H9 (cell line): ENCODE data around the gene ASPSCR1. TPM values are rescaled to one million over a fixed set of nuclear protein-coding genes. Genes with fewer than 3 reads are reported as not detected.

Experiments used
- DNase-seq: peaks from one replicate; pipeline ENCODE4 v3.0.0-alpha.2; 2017
- H2AFZ ChIP-seq: one replicate; pipeline ENCODE4 v1.6.1; 2013; ENCODE audit warnings: mild to moderate bottlenecking, low read length, control low read depth, moderate library complexity
- H2AK5ac ChIP-seq: 2 replicates; pipeline ENCODE4 v1.6.1; 2013; ENCODE audit warnings: low read length, control low read depth, mixed read lengths; ENCODE audit not compliant: insufficient read length
- H2BK120ac ChIP-seq: one replicate; pipeline ENCODE4 v1.6.1; 2013; ENCODE audit warnings: low read depth, mild to moderate bottlenecking, low read length, control low read depth, inconsistent platforms; ENCODE audit not compliant: poor library complexity, severe bottlenecking
- H2BK12ac ChIP-seq: 2 replicates; pipeline ENCODE4 v1.6.1; 2013; ENCODE audit warnings: low read length, control low read depth, mixed read lengths, low read depth; ENCODE audit not compliant: insufficient read length
- H2BK15ac ChIP-seq: 2 replicates; pipeline ENCODE4 v1.6.1; 2013; ENCODE audit warnings: low read depth, low read length, control low read depth
- H2BK20ac ChIP-seq: one replicate; pipeline ENCODE4 v1.6.1; 2013; ENCODE audit warnings: low read depth, mild to moderate bottlenecking, low read length, control low read depth, inconsistent platforms; ENCODE audit not compliant: poor library complexity, severe bottlenecking
- H2BK5ac ChIP-seq: 2 replicates; pipeline ENCODE4 v1.6.1; 2013; ENCODE audit warnings: low read length, control low read depth, mixed read lengths; ENCODE audit not compliant: insufficient read length
- H3K14ac ChIP-seq: 2 replicates; pipeline ENCODE4 v1.6.1; 2013; ENCODE audit warnings: low read length, control low read depth; ENCODE audit not compliant: insufficient read depth
- H3K18ac ChIP-seq: 2 replicates; pipeline ENCODE4 v1.6.1; 2013; ENCODE audit warnings: low read depth, mild to moderate bottlenecking, mixed read lengths, low read length, control low read depth; ENCODE audit not compliant: insufficient read length
- H3K23ac ChIP-seq: 2 replicates; pipeline ENCODE4 v1.6.1; 2013; ENCODE audit warnings: low read length, control low read depth, mixed read lengths, low read depth; ENCODE audit not compliant: insufficient read length
- H3K23me2 ChIP-seq: 2 replicates; pipeline ENCODE4 v1.6.1; 2013; ENCODE audit warnings: low read depth, mild to moderate bottlenecking, mixed read lengths, low read length, control low read depth; ENCODE audit not compliant: insufficient read length, poor library complexity, severe bottlenecking
- H3K27ac ChIP-seq: 2 replicates; pipeline ENCODE4 v1.5.1; 2013; ENCODE audit warnings: low read length, control low read depth, mixed read lengths, low read depth; ENCODE audit not compliant: insufficient read length
- H3K27me3 ChIP-seq: 2 replicates; pipeline ENCODE4 v1.6.1; 2013; ENCODE audit warnings: low read length, control low read depth, inconsistent platforms; ENCODE audit not compliant: insufficient read depth
- H3K4ac ChIP-seq: 2 replicates; pipeline ENCODE4 v1.6.1; 2013; ENCODE audit warnings: low read depth, mild to moderate bottlenecking, control low read depth, inconsistent platforms, low read length, moderate library complexity
- H3K4me1 ChIP-seq: 2 replicates; pipeline ENCODE4 v1.6.1; 2013; ENCODE audit warnings: low read length, control low read depth, inconsistent platforms; ENCODE audit not compliant: insufficient read depth
- H3K4me2 ChIP-seq: 2 replicates; pipeline ENCODE4 v1.6.1; 2013; ENCODE audit warnings: low read length, control low read depth, mixed read lengths; ENCODE audit not compliant: insufficient read length, insufficient read depth
- H3K56ac ChIP-seq: 2 replicates; pipeline ENCODE4 v1.6.1; 2013; ENCODE audit warnings: low read depth, mild to moderate bottlenecking, mixed read lengths, low read length, control low read depth; ENCODE audit not compliant: insufficient read length
- H3K79me1 ChIP-seq: 2 replicates; pipeline ENCODE4 v1.6.1; 2013; ENCODE audit warnings: low read depth, mild to moderate bottlenecking, moderate library complexity, low read length, control low read depth, inconsistent platforms; ENCODE audit not compliant: insufficient read depth, poor library complexity, severe bottlenecking
- H3K79me2 ChIP-seq: 2 replicates; pipeline ENCODE4 v1.6.1; 2013; ENCODE audit warnings: low read length, control low read depth, inconsistent platforms; ENCODE audit not compliant: insufficient read depth
- H3K9ac ChIP-seq: 2 replicates; pipeline ENCODE4 v1.6.1; 2013; ENCODE audit warnings: low read length, control low read depth, mixed read lengths; ENCODE audit not compliant: insufficient read length; ENCODE audit errors: extremely low read depth
- H3K9me3 ChIP-seq: one replicate; pipeline ENCODE4 v1.6.1; 2013; ENCODE audit warnings: low read depth, low read length, inconsistent platforms; ENCODE audit not compliant: control insufficient read depth
- H3T11ph ChIP-seq: one replicate; pipeline ENCODE4 v1.6.1; 2013; ENCODE audit warnings: mild to moderate bottlenecking, low read length, control low read depth, inconsistent platforms
- H4K20me1 ChIP-seq: one replicate; pipeline ENCODE4 v1.6.1; 2013; ENCODE audit not compliant: control insufficient read depth, insufficient read length, insufficient read depth
- H4K5ac ChIP-seq: 2 replicates; pipeline ENCODE4 v1.6.1; 2013; ENCODE audit warnings: low read depth, mild to moderate bottlenecking, mixed read lengths, low read length, control low read depth; ENCODE audit not compliant: insufficient read length
- H4K8ac ChIP-seq: replicated peaks from 2 replicates; pipeline ENCODE4 v1.6.1; 2013; ENCODE audit warnings: low read length, control low read depth, mixed read lengths, low read depth; ENCODE audit not compliant: insufficient read length
- H4K91ac ChIP-seq: 2 replicates; pipeline ENCODE4 v1.6.1; 2013; ENCODE audit warnings: low read depth, mild to moderate bottlenecking, moderate library complexity, mixed read lengths, low read length, control low read depth; ENCODE audit not compliant: insufficient read length
- H3K27ac Mint-ChIP-seq, 3 experiments: 2 replicates in 2 of 3; 3 replicates in 1 of 3; pipeline ENCODE4 v1.8.0; 2020 to 2021; ENCODE audit warnings: mixed read lengths in 3 of 3, mild to moderate bottlenecking in 1 of 3, moderate library complexity in 1 of 3
- H3K27me3 Mint-ChIP-seq: 2 replicates; pipeline ENCODE4 v1.8.0; 2021; ENCODE audit warnings: low read depth, mild to moderate bottlenecking, moderate library complexity, mixed read lengths
- H3K36me3 Mint-ChIP-seq, 3 experiments: 2 replicates in 2 of 3; 3 replicates in 1 of 3; pipeline ENCODE4 v1.8.0; 2020 to 2021; ENCODE audit warnings: low read depth in 3 of 3, mixed read lengths in 3 of 3; ENCODE audit not compliant: insufficient read depth in 1 of 3
- H3K4me1 Mint-ChIP-seq, 2 experiments: 2 replicates each; pipeline ENCODE4 v1.8.0; 2020; ENCODE audit warnings: mixed read lengths in 2 of 2
- H3K4me3 Mint-ChIP-seq, 2 experiments: 2 replicates in 1 of 2; 3 replicates in 1 of 2; pipeline ENCODE4 v1.8.0; 2020 to 2021; ENCODE audit warnings: mild to moderate bottlenecking in 2 of 2, mixed read lengths in 2 of 2, moderate library complexity in 1 of 2
- H3K9me3 Mint-ChIP-seq, 2 experiments: 2 replicates in 1 of 2; 3 replicates in 1 of 2; pipeline ENCODE4 v1.8.0; 2020; ENCODE audit warnings: mild to moderate bottlenecking in 2 of 2, mixed read lengths in 2 of 2, moderate library complexity in 1 of 2
- CTCF ChIP-seq: fragments of 200-600 bp; sonication (generic); conservative IDR thresholded peaks from 3 replicates; pipeline ENCODE4 v1.8.0; 2021; ENCODE audit warnings: antibody characterized with exemption, mild to moderate bottlenecking
- WGBS: extraction: QIAGEN DNeasy Blood & Tissue Kit; methylation state at CpG from one replicate; pipeline ENCODE4 v1.1.7; 2013; ENCODE audit warnings: missing lambda C conversion rate, low lambda C conversion rate, mixed read lengths; ENCODE audit not compliant: insufficient read length; ENCODE audit errors: extremely low coverage; 5-methylcytosine and 5-hydroxymethylcytosine counted together
- total RNA-seq: library from RNA; stranded (reverse); gene quantifications from 2 replicates; pipeline ENCODE4 v1.2.1, GENCODE V29; 2021

The ASPSCR1 gene
- total RNA-seq, 1 experiment from 2014 or later = 50.9 TPM

- Histone ChIP-seq H3K27me3 (no peaks in the 10 kb centered on the region), H3K23me2 (no peaks in the 10 kb centered on the region), H3K9me3 (no peaks in the 10 kb centered on the region), H3K9ac (no peak overlapping the region), H3K18ac (no peak overlapping the region), H3K14ac (no peak overlapping the region; the same call in 1 of the 2 replicates), H3K27ac (no peak overlapping the region), H3K4me1 (no peaks in the 10 kb centered on the region), H3T11ph (no peak overlapping the region), H4K91ac (no peak overlapping the region), H3K79me1 (peaks cover 2% of the 10 kb centered on the region), H3K4ac (no peak overlapping the region), H4K20me1 (peaks cover 3% of the 10 kb centered on the region), H4K8ac (no peak overlapping the region), H2AK5ac (no peak overlapping the region), H2BK120ac (no peak overlapping the region), H2BK20ac (no peak overlapping the region), H4K5ac (no peak overlapping the region), H2BK5ac (no peak overlapping the region), H3K4me2 (no peak overlapping the region), H3K79me2 (no peaks in the 10 kb centered on the region), H2BK12ac (no peak overlapping the region), H2AFZ (no peak overlapping the region), H3K23ac (no peak overlapping the region), H2BK15ac (no peak overlapping the region), H3K56ac (no peak overlapping the region)
- Mint-ChIP-seq H3K36me3 (peaks cover 6 to 46% (median 43%) of the 10 kb centered on the region in 3 experiments), H3K27me3 (no peaks in the 10 kb centered on the region), H3K9me3 (no peaks in the 10 kb centered on the region), H3K4me1 (peaks cover 0 to 9% of the 10 kb centered on the region in 2 experiments; a peak in 2 of 4 replicates), H3K27ac (no peak overlapping the region), H3K4me3 (no peak overlapping the region; a peak in 1 of 5 replicates)
- DNase-seq = no peak
- no CpG with 5 or more reads among the region's 28 CpGs for WGBS
- no peak for TF ChIP-seq CTCF
Measured at GRCh38 chr17:82055965-82056728, 78.7 kb downstream of the ASPSCR1 start.
